Right kidney (tissue), 1 donor: ENCODE data around the gene DDX42.
"Not testable (repeated sequence)": the region's sequence is repeated elsewhere in the genome, so short reads cannot be mapped to it uniquely, and the experiment has no call there.

Experiments used
- DNase-seq: peaks from one replicate; pipeline ENCODE4 v3.0.0-alpha.2; 2016

The DDX42 gene

GRCh38 chr17:63773272-63774140 is 464 bp upstream of the DDX42 start, which contains the start of gene CCDC47:
Gene CCDC47 (minus strand): TSS chr17:63773597. CDS start chr17:63766175, 7,422 bp downstream.
- DNase-seq: peak; percentile 97

- DNase-seq: no peak
Observed at GRCh38 chr17:63774969-63775265, 947 bp downstream of the DDX42 start.

- peak; percentile 12 for DNase-seq
Observed at GRCh38 chr17:63775420-63775819, 1.4 kb downstream of the DDX42 start.

GRCh38 chr17:63780507-63780906 is 6.5 kb downstream of the DDX42 start:
- DNase-seq: no peak

- DNase-seq: no peak
Observed at GRCh38 chr17:63780928-63781327, 7.0 kb downstream of the DDX42 start.

GRCh38 chr17:63783522-63783921 is 9.6 kb downstream of the DDX42 start:
- no peak for DNase-seq

GRCh38 chr17:63785556-63785955 is 11.6 kb downstream of the DDX42 start:
- DNase-seq: no peak

GRCh38 chr17:63786117-63786516 is 12.1 kb downstream of the DDX42 start:
- no peak for DNase-seq

- no peak for DNase-seq
Observed at GRCh38 chr17:63786971-63787711, 13.2 kb downstream of the DDX42 start.

- DNase-seq: no peak
Observed at GRCh38 chr17:63790057-63790456, 16.1 kb downstream of the DDX42 start.

- no peak for DNase-seq
Observed at GRCh38 chr17:63792055-63792729, 18.2 kb downstream of the DDX42 start.

GRCh38 chr17:63796375-63796774 is 22.4 kb downstream of the DDX42 start:
- DNase-seq: not testable (repeated sequence)

- no peak for DNase-seq
Observed at GRCh38 chr17:63798572-63799106, 24.7 kb downstream of the DDX42 start.

- no peak for DNase-seq
Observed at GRCh38 chr17:63800783-63801182, 26.8 kb downstream of the DDX42 start.

GRCh38 chr17:63804328-63804727 is 30.4 kb downstream of the DDX42 start:
- DNase-seq: no peak

GRCh38 chr17:63805591-63805990 is 31.6 kb downstream of the DDX42 start:
- no peak for DNase-seq

GRCh38 chr17:63809970-63810369 is 36.0 kb downstream of the DDX42 start:
- no peak for DNase-seq

GRCh38 chr17:63816123-63816522 is 42.2 kb downstream of the DDX42 start:
- DNase-seq: no peak

- DNase-seq: no peak
Observed at GRCh38 chr17:63816669-63817068, 42.7 kb downstream of the DDX42 start.

- DNase-seq: no peak
Observed at GRCh38 chr17:63817736-63818385, 43.9 kb downstream of the DDX42 start.

GRCh38 chr17:63819131-63819530 is 45.2 kb downstream of the DDX42 start:
- DNase-seq: no peak
